Measurements from ENCODE around the gene PPIH.
"Not testable (repeated sequence)": the region's sequence is repeated elsewhere in the genome, so short reads cannot be mapped to it uniquely, and the experiment has no call there.

Gene PPIH

DNA sequence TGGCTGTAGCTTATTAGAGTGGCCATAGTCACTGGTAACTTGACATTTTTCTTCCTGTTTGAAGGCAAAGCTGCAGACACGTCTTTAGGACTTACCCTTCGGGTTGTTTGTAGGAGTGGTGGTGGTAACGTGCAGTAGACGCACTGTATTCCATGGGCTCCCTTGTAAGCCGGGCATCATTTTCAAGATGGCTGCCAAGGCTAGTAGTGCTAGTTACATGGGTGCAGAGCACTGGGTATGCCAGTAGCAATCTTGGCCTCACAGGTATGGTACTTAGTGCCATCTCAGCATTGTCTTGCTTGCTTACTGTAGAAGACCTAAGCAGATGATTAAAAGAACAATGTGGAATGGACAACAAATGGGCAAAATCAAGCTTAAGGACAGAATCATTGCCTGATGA is 25.9 kb downstream of the PPIH start:
- peak overlapping the region; percentile 88 for H3K4me2 ChIP-seq (ENCODE audit: low read length)
- peaks cover 47% of the 10 kb centered on the region for H3K36me3 ChIP-seq (ENCODE audit: insufficient read depth, low read length)
- H3K9ac ChIP-seq (ENCODE audit: low read depth, low read length), result peak overlapping the region; percentile 85
- peak overlapping the region; percentile 91 for H3K4me3 ChIP-seq (ENCODE audit: low read length)
- peaks cover 56% of the 10 kb centered on the region for H3K4me1 ChIP-seq (ENCODE audit: control insufficient read depth, insufficient read depth, low read length)
- H3K27me3 ChIP-seq (ENCODE audit: control insufficient read depth, insufficient read depth, low read length), result no peaks in the 10 kb centered on the region
- H3K9me3 ChIP-seq (replicated peaks; ENCODE audit: low read length), result no peaks in the 10 kb centered on the region

DNA sequence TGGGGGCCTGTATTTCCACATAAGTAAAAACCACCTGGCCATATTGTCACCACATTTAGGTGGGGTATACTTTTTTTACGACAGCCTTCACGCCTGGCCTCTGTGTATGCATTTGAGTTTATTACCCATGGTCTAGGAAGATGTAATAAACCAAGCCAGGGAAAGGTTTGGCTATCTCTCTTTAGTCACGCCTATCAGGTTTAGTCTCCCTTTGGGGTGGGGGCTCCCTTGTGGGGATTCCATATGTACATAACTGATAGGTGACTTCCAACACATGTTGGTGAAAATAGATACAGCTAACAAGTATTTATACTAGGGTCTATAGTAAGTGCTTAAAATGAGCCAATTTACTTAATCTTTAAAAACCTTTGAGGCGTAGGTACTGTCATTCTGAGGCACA is 28.2 kb downstream of the PPIH start:
- peak overlapping the region; percentile 35 for H3K4me3 ChIP-seq (ENCODE audit: low read length)

DNA sequence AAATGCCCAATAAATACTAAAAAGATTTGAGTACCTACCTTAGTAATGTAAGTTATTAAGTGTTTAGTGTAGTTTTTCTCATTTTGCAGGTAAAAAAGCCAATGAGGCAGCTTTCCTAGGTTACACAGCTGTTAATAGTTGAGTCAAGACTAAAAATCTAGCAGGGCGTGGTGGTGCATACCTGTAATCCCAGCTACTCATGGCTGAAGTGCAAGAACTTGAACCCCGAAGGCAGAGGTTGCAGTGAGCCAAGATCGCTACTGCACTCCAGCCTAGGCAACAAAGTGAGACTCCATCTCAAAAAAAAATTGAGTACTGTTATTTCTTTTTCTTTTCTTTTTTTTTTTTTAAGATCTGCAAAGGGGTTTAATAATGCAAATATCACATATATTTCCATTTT is 31.7 kb downstream of the PPIH start:
- H3K9ac ChIP-seq (ENCODE audit: low read depth, low read length), result no peak overlapping the region
- H3K9me3 ChIP-seq (replicated peaks; ENCODE audit: low read length), result no peaks in the 10 kb centered on the region
- no peaks in the 10 kb centered on the region for H3K27me3 ChIP-seq (ENCODE audit: control insufficient read depth, insufficient read depth, low read length)
- peaks cover 45% of the 10 kb centered on the region for H3K36me3 ChIP-seq (ENCODE audit: insufficient read depth, low read length)
- no peak overlapping the region for H3K4me2 ChIP-seq (ENCODE audit: low read length)
- H3K4me3 ChIP-seq (ENCODE audit: low read length), result no peak overlapping the region
- H3K4me1 ChIP-seq (ENCODE audit: control insufficient read depth, insufficient read depth, low read length), result peaks cover 36% of the 10 kb centered on the region

More for the DNA sequence above, 28.2 kb downstream of the PPIH start:
- Histone ChIP-seq H3K4me1 (ENCODE audit: control insufficient read depth, insufficient read depth, low read length) (peaks cover 47% of the 10 kb centered on the region), H3K4me2 (ENCODE audit: low read length) (peak overlapping the region; percentile 88), H3K36me3 (ENCODE audit: insufficient read depth, low read length) (peaks cover 52% of the 10 kb centered on the region), H3K9ac (ENCODE audit: low read depth, low read length) (no peak overlapping the region), H3K27me3 (ENCODE audit: control insufficient read depth, insufficient read depth, low read length) (no peaks in the 10 kb centered on the region), H3K9me3 (replicated peaks; ENCODE audit: low read length) (no peaks in the 10 kb centered on the region)

DNA sequence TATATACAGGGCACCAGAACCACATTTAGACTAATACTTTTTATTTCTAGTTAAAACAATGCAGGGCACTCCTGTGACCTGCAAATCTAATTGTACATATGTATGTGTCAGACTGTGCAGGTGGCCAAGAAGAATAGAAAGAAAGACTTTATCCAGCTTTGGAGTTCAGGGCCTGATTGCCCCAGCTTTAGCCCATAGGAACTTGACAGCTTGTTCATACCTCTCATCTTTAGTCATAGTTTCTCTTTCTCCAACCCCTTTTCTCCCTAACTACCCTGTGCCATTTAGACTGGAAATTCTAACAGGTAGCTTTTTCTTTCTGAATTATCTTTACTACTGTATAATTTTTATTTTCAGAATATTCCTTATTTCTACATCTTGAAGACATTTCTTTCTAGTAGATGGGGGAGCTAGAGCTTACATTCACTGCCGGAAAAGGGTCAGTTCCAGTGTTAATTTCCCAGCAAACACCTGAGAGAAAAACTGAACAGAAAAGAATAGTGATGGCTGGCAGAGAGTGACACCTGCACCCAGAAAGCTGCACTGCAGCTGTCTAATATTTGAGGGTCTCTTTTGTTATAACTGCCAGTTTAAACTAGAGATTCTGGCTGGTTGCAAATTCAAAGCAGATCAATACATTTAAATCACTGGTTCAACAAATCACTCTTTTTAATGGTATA is 32.4 kb downstream of the PPIH start:
- H3K4me1 ChIP-seq (ENCODE audit: control insufficient read depth, insufficient read depth, low read length), result peaks cover 30% of the 10 kb centered on the region

DNA sequence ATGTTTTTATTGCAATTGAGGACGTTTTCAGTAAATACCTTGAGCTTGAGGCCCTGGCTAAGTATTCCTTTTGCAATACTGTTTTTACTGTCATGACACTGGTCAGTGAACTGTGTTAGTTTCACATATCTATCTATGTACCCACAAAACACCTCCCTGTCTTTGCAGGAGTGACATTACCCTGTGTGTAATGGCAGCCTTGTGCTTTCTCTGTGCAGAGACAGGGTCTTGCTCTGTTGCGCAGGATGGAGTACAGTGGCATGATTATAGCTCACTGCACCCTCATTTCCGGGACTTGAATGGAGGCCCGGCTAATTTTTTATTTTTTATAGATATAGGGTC is 32.9 kb downstream of the PPIH start:
- H3K9ac ChIP-seq (ENCODE audit: low read depth, low read length), result no peak overlapping the region
- no peaks in the 10 kb centered on the region for H3K9me3 ChIP-seq (replicated peaks; ENCODE audit: low read length)
- H3K4me1 ChIP-seq (ENCODE audit: control insufficient read depth, insufficient read depth, low read length), result peaks cover 25% of the 10 kb centered on the region
- no peak overlapping the region for H3K4me3 ChIP-seq (ENCODE audit: low read length)
- H3K36me3 ChIP-seq (ENCODE audit: insufficient read depth, low read length), result peaks cover 44% of the 10 kb centered on the region
- no peaks in the 10 kb centered on the region for H3K27me3 ChIP-seq (ENCODE audit: control insufficient read depth, insufficient read depth, low read length)
- H3K4me2 ChIP-seq (ENCODE audit: low read length), result no peak overlapping the region

More for the DNA sequence above, 32.4 kb downstream of the PPIH start:
- Histone ChIP-seq H3K9ac (ENCODE audit: low read depth, low read length) (no peak overlapping the region), H3K27me3 (ENCODE audit: control insufficient read depth, insufficient read depth, low read length) (no peaks in the 10 kb centered on the region), H3K4me2 (ENCODE audit: low read length) (no peak overlapping the region), H3K4me3 (ENCODE audit: low read length) (no peak overlapping the region), H3K9me3 (replicated peaks; ENCODE audit: low read length) (no peaks in the 10 kb centered on the region), H3K36me3 (ENCODE audit: insufficient read depth, low read length) (peaks cover 45% of the 10 kb centered on the region)

DNA sequence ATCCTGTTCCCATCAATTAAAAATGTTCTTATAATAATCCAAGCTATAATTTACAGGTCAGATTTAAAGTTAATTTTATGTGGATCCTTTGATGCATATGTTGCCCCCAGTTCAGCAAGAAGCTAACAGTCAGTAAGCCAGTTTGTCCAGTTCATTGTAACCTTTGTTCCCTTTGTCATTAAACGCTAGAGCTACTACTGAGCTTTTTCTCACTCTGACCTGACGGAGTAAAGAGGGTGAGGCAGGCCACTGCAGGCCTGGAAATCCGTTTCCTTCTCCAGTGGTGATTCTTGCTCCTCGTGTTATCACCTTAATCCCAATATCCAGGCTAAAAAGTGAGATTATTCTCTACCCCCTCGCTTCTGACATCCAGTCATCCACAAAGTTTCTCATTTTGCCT is 34.2 kb downstream of the PPIH start:
- Histone ChIP-seq H3K9me3 (replicated peaks; ENCODE audit: low read length) (no peaks in the 10 kb centered on the region), H3K4me1 (ENCODE audit: control insufficient read depth, insufficient read depth, low read length) (peaks cover 15% of the 10 kb centered on the region), H3K4me2 (ENCODE audit: low read length) (no peak overlapping the region), H3K36me3 (ENCODE audit: insufficient read depth, low read length) (peaks cover 52% of the 10 kb centered on the region), H3K9ac (ENCODE audit: low read depth, low read length) (no peak overlapping the region), H3K4me3 (ENCODE audit: low read length) (no peak overlapping the region), H3K27me3 (ENCODE audit: control insufficient read depth, insufficient read depth, low read length) (no peaks in the 10 kb centered on the region)

DNA sequence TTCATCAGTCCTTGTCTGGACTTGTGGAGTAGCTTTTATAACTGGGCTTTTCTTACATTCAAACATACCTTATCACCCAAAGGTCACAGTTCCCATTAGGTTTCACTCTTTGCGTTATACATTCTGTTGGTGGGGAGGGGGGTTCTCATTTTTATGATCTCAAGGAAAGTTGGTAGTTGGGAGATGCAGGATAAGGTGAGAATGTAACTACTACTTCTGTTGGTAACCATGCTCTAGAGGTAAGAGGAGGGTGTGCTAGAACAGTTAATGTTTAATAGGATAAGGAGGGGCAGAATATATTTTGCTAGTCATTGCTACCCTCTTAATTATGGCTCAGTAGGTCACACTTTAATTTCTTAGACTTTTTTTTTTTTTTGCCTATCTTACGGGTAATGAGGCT is 34.7 kb downstream of the PPIH start:
- H3K27me3 ChIP-seq (ENCODE audit: control insufficient read depth, insufficient read depth, low read length), result no peaks in the 10 kb centered on the region
- H3K4me3 ChIP-seq (ENCODE audit: low read length), result no peak overlapping the region
- H3K9ac ChIP-seq (ENCODE audit: low read depth, low read length), result no peak overlapping the region
- no peak overlapping the region for H3K4me2 ChIP-seq (ENCODE audit: low read length)
- H3K36me3 ChIP-seq (ENCODE audit: insufficient read depth, low read length), result peaks cover 52% of the 10 kb centered on the region
- peaks cover 10% of the 10 kb centered on the region for H3K4me1 ChIP-seq (ENCODE audit: control insufficient read depth, insufficient read depth, low read length)
- H3K9me3 ChIP-seq (replicated peaks; ENCODE audit: low read length), result no peaks in the 10 kb centered on the region

DNA sequence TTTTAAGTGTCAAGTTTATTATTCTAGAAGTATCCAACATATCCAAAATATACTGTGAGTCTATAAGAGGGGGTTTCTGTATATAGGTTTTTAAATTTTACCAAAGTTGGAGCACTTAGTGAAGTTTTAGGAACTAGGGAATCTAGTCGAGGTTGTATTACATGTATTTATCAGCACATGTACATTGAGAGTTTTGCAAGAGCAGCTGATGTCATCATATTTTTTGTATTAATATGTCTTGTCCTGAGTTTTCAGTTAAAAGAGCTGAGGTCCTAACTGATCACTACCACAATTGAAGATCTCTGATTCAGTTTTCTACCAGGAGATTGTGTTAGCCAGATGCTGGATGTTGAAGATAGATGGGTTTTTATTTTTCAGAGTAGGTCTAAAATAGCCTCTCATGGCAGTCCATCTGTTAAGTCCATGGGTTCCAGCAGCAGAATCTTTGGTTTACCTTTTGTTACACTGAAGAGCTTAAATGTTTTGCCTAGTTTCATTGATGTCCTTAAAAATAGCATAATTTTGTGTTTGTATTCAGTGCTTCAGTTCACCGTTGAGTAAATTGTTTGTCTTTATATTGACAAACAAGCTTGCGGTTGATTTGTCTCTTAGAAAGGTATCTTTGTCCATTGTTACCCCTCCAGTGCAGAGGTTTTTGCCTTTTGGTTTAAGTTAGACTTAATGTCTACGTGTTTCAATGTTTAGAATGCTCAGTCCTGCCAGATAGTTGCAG is 40.0 kb downstream of the PPIH start:
- H3K9me3 ChIP-seq (replicated peaks; ENCODE audit: low read length), result no peaks in the 10 kb centered on the region
- peaks cover 90% of the 10 kb centered on the region for H3K36me3 ChIP-seq (ENCODE audit: insufficient read depth, low read length)
- no peak overlapping the region for H3K4me3 ChIP-seq (ENCODE audit: low read length)
- H3K27me3 ChIP-seq (ENCODE audit: control insufficient read depth, insufficient read depth, low read length), result no peaks in the 10 kb centered on the region
- H3K4me2 ChIP-seq (ENCODE audit: low read length), result no peak overlapping the region
- H3K4me1 ChIP-seq (ENCODE audit: control insufficient read depth, insufficient read depth, low read length), result no peaks in the 10 kb centered on the region
- no peak overlapping the region for H3K9ac ChIP-seq (ENCODE audit: low read depth, low read length)

DNA sequence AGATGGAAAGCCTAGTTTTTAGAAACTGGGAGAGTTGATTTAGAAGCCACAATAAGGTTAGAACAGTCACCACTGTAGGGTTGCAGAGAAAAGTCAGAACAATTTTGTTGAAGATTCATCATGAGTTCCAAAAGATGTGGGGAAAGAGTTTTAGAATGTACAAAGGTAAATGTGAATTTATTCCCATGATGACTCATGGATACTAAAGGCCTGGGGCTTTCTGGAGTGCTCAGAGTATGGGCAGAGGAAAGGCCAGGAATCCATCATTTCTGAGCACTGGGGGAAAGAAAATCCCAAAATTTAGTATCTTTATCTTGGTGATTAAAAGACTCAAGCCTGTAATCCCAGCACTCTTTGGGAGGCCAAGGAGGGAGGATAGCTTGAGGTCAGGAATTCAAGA is 41.8 kb downstream of the PPIH start:
- Histone ChIP-seq H3K9me3 (replicated peaks; ENCODE audit: low read length) (no peaks in the 10 kb centered on the region), H3K36me3 (ENCODE audit: insufficient read depth, low read length) (peaks cover 96% of the 10 kb centered on the region), H3K27me3 (ENCODE audit: control insufficient read depth, insufficient read depth, low read length) (no peaks in the 10 kb centered on the region), H3K4me1 (ENCODE audit: control insufficient read depth, insufficient read depth, low read length) (no peaks in the 10 kb centered on the region), H3K4me2 (ENCODE audit: low read length) (no peak overlapping the region), H3K4me3 (ENCODE audit: low read length) (no peak overlapping the region), H3K9ac (ENCODE audit: low read depth, low read length) (no peak overlapping the region)

DNA sequence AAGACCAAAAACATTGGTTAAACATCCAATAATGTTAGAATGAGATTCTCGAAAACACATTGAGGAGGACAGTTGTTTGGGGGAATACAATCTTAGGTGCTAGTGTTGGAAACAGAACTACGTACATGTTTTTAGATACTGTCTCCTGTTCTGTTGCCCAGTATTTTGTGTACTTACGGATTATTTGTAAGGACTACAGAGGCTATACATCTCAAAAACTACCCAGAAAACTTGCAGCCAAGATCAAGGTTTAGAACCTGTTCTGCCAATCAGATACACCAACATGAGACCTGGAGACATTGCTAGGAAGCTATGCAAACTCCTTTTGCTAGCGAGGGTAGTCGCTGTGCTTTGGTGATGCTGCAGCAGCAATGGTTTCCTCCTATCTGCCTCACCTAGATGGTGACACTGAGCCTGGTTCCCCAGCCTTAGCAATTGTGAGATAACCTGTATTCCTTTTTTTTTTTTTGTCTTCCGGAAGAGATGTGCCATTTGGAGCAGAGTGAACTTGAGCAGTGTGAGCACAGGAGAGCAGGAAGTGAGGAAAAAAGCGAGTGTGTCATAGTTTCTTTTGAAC is 45.8 kb downstream of the PPIH start:
- Histone ChIP-seq H3K4me3 (ENCODE audit: low read length) (no peak overlapping the region), H3K9ac (ENCODE audit: low read depth, low read length) (no peak overlapping the region), H3K9me3 (replicated peaks; ENCODE audit: low read length) (no peaks in the 10 kb centered on the region), H3K4me1 (ENCODE audit: control insufficient read depth, insufficient read depth, low read length) (no peaks in the 10 kb centered on the region), H3K27me3 (ENCODE audit: control insufficient read depth, insufficient read depth, low read length) (no peaks in the 10 kb centered on the region), H3K36me3 (ENCODE audit: insufficient read depth, low read length) (peaks cover 77% of the 10 kb centered on the region), H3K4me2 (ENCODE audit: low read length) (no peak overlapping the region)

DNA sequence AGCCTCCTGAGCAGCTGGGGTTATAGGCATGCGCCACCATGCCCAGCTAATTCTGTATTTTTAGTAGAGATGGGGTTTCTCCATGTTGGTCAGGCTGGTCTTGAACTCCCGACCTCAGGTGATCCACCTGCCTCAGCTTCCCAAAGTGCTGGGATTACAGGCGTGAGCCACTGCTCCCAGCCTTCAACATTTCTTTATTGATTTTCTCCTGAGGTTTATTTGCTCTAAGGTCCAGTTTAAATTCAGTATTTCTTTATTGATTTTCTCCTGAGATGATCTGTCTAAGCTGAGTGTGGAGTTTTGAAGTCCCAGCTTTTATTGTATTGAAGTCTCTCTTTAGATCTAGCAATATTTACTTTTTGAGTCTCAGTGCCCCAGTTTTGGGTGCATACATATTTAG is 54.6 kb downstream of the PPIH start:
- H3K4me1 ChIP-seq (ENCODE audit: control insufficient read depth, insufficient read depth, low read length); H3K9ac ChIP-seq (ENCODE audit: low read depth, low read length); H3K9me3 ChIP-seq (replicated peaks; ENCODE audit: low read length); H3K4me2 ChIP-seq (ENCODE audit: low read length); H3K27me3 ChIP-seq (ENCODE audit: control insufficient read depth, insufficient read depth, low read length); H3K4me3 ChIP-seq (ENCODE audit: low read length): not testable (repeated sequence)
- H3K36me3 ChIP-seq (ENCODE audit: insufficient read depth, low read length), result peaks cover 25% of the 10 kb centered on the region

DNA sequence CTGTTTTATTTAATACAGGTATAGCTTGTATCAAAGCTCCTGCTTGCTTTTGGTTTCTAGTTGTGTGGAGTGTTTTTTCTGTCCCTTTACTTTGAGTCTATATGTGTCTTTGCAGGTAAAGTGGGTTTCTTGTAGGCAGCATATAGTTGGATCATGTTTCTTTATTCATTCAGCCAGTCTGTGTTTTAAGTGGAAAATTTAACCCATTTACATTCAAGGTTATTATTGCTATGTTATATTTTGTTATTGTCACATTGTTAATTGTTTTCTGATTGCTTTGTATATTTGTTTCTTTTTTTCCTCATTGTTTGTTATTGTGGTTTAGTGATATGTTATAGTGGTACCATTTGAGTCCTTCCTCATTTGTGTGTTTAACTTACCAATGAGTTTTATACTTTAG is 55.1 kb downstream of the PPIH start:
- Histone ChIP-seq H3K4me3 (ENCODE audit: low read length) (no peak overlapping the region), H3K9me3 (replicated peaks; ENCODE audit: low read length) (no peaks in the 10 kb centered on the region)

More for the DNA sequence above, 55.1 kb downstream of the PPIH start:
- H3K4me2 ChIP-seq (ENCODE audit: low read length), result no peak overlapping the region
- H3K4me1 ChIP-seq (ENCODE audit: control insufficient read depth, insufficient read depth, low read length), result no peaks in the 10 kb centered on the region
- no peaks in the 10 kb centered on the region for H3K27me3 ChIP-seq (ENCODE audit: control insufficient read depth, insufficient read depth, low read length)
- H3K36me3 ChIP-seq (ENCODE audit: insufficient read depth, low read length), result peaks cover 23% of the 10 kb centered on the region
- no peak overlapping the region for H3K9ac ChIP-seq (ENCODE audit: low read depth, low read length)
